Measurements from ENCODE around the gene WNT11. TPM values are rescaled to one million over a fixed set of nuclear protein-coding genes. Genes with fewer than 3 reads are reported as not detected.

WNT11 gene
- total RNA-seq: 10 to 100 TPM; 17.9 to 88.2 (median 36.4) TPM
- polyA plus RNA-seq: 10 to 100 TPM in 1 of 3 donors, 1 to 10 TPM in 2; 3.8 to 14.1 (median 9.4) TPM
- long read RNA-seq, donor 1, partial matches to known transcripts: 10 of 40 reads
- long read RNA-seq, donor 1, other reads (novel, unspliced or antisense): 25 of 40 reads
- long read RNA-seq, donor 2, partial matches to known transcripts: 23 of 23 reads
- long read RNA-seq, donor 2, other reads (novel, unspliced or antisense): 0 of 23 reads
- long read RNA-seq, donor 3, partial matches to known transcripts: 0 of 5 reads
- long read RNA-seq, donor 3, other reads (novel, unspliced or antisense): 5 of 5 reads
- long read RNA-seq, donor 4, partial matches to known transcripts: 0 of 5 reads
- long read RNA-seq, donor 4, other reads (novel, unspliced or antisense): 1 of 5 reads
- long read RNA-seq, donor 5, transcript WNT11-201 (5 exons, 1,930 nt): major isoform, 98 of 178 reads
- long read RNA-seq, donor 5, partial matches to known transcripts: 21 of 178 reads
- long read RNA-seq, donor 5, other reads (novel, unspliced or antisense): 59 of 178 reads
- long read RNA-seq, donor 6, transcript WNT11-201 (5 exons, 1,930 nt): major isoform, 7 of 14 reads
- long read RNA-seq, donor 6, partial matches to known transcripts: 2 of 14 reads
- long read RNA-seq, donor 6, other reads (novel, unspliced or antisense): 5 of 14 reads
- long read RNA-seq, donor 7, partial matches to known transcripts: 0 of 1 reads
- long read RNA-seq, donor 7, other reads (novel, unspliced or antisense): 0 of 1 reads
- long read RNA-seq, donor 8, partial matches to known transcripts: 0 of 33 reads
- long read RNA-seq, donor 8, other reads (novel, unspliced or antisense): 32 of 33 reads
- long read RNA-seq, donor 9: 0 reads
- long read RNA-seq, donor 10: 0 reads

GRCh38 chr11:76206327-76207081 lies at the start of gene WNT11:
TSS of gene WNT11 (minus strand) at chr11:76206502. CDS start at chr11:76206407, 95 bp downstream.
- no peaks in the 10 kb centered on the region for H3K9me3 ChIP-seq (replicated peaks in 1 of 3)
- peak within 1 kb of the TSS in 2 of 4 donors; percentile 37 to 65 for H3K4me3 ChIP-seq
- H3K27ac ChIP-seq: peak within 1 kb of the TSS in 1 of 5 donors; percentile 7
- H3K27me3 ChIP-seq: no peaks in the 10 kb centered on the region
- intact Hi-C loops (cut with DNase I): loop anchor here in 1 of 2 donors (2.0 to 10.0 kb wide), 2 partner anchors 112 to 308 kb away; no protein-coding TSS in a partner anchor
- WGBS, 4 donors: 1 to 7% (median 5%) methylated on average over 23 to 80 of the region's 80 CpGs
- peaks cover 27 to 45% of the 10 kb centered on the region in 2 donors for H3K4me1 ChIP-seq (replicated peaks in 1 of 2)
- H3K36me3 ChIP-seq (replicated peaks in 1 of 2): no peaks in the 10 kb centered on the region
- TF ChIP-seq POLR2A (IDR thresholded peaks at IDR 0.05) (peak in 1 of 2 donors; percentile 29), CTCF (IDR thresholded peaks at IDR 0.05) (peak in 2 of 6 experiments; percentile 17 to 22)
- DNase-seq: peak; percentile 55 to 82 (median 72)

DNA sequence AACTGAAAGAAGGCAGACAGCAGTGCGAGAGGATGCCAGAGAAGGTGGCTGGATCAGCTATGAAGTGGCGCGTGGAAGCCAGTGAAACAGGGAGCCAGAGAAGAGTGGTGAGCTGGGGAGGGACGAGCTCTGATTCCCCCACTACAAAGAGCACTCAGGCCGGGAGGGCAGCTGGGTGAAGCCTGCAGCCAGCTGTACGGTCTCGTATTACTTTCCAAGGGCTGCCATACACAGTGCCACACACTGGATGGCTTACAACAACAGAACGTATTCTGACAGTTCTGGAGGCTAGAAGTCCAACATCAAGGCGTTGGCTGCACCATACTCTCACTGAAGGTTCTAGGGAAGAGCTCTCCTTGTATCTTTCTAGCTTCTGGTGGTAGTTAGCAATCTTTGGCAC lies 47.1 kb upstream of the WNT11 start:
- WGBS, 4 donors: 84 to 89% (median 87%) methylated on average over 7 to 9 of the region's 9 CpGs
- Histone ChIP-seq H3K4me1 (replicated peaks in 1 of 2) (no peaks in the 10 kb centered on the region), H3K27ac (no peak overlapping the region), H3K36me3 (replicated peaks in 1 of 2) (no peaks in the 10 kb centered on the region), H3K4me3 (no peak overlapping the region), H3K9me3 (replicated peaks in 1 of 3) (no peaks in the 10 kb centered on the region), H3K27me3 (no peaks in the 10 kb centered on the region)
- intact Hi-C loops (cut with DNase I): no loop called here
- no peak for DNase-seq
- TF ChIP-seq CTCF (IDR thresholded peaks at IDR 0.05) (no peak), POLR2A (IDR thresholded peaks at IDR 0.05) (no peak)

- Histone ChIP-seq H3K27me3 (no peaks in the 10 kb centered on the region), H3K4me1 (replicated peaks in 1 of 2) (no peaks in the 10 kb centered on the region), H3K36me3 (replicated peaks in 1 of 2) (no peaks in the 10 kb centered on the region), H3K4me3 (no peak overlapping the region), H3K27ac (no peak overlapping the region), H3K9me3 (replicated peaks in 1 of 3) (no peaks in the 10 kb centered on the region)
- DNase-seq: no peak
- no peak for TF ChIP-seq CTCF (IDR thresholded peaks at IDR 0.05)
- no peak for TF ChIP-seq POLR2A (IDR thresholded peaks at IDR 0.05)
- 49 to 63% (median 61%) methylated on average over 5 to 9 of the region's 9 CpGs for WGBS, 4 donors
- intact Hi-C loops (cut with DNase I): no loop called here
Observed at GRCh38 chr11:76252631-76253070, 46.3 kb upstream of the WNT11 start.

Measured in adrenal gland (tissue), 19 donors.